Endothelial cell (in vitro differentiated cells): ENCODE data around the gene HGF. TPM values are rescaled to one million over a fixed set of nuclear protein-coding genes. Genes with fewer than 3 reads are reported as not detected.

Experiments used
- DNase-seq: peaks from one replicate; pipeline ENCODE4 v3.0.0; 2021; ENCODE audit warnings: low spot score
- H3K27ac Mint-ChIP-seq: one replicate; pipeline ENCODE4 v1.8.0; 2021; ENCODE audit warnings: mixed read lengths, inconsistent platforms; ENCODE audit not compliant: unreplicated experiment
- H3K27me3 Mint-ChIP-seq: one replicate; pipeline ENCODE4 v1.8.0; 2021; ENCODE audit warnings: mild to moderate bottlenecking, moderate library complexity, mixed read lengths, inconsistent platforms; ENCODE audit not compliant: unreplicated experiment
- H3K36me3 Mint-ChIP-seq: one replicate; pipeline ENCODE4 v1.8.0; 2021; ENCODE audit warnings: mild to moderate bottlenecking, low read depth, mixed read lengths, inconsistent platforms; ENCODE audit not compliant: unreplicated experiment
- H3K4me1 Mint-ChIP-seq: one replicate; pipeline ENCODE4 v1.8.0; 2021; ENCODE audit warnings: mild to moderate bottlenecking, mixed read lengths, inconsistent platforms; ENCODE audit not compliant: unreplicated experiment
- H3K4me3 Mint-ChIP-seq: one replicate; pipeline ENCODE4 v1.8.0; 2021; ENCODE audit warnings: mild to moderate bottlenecking, mixed read lengths, inconsistent platforms; ENCODE audit not compliant: unreplicated experiment
- H3K9me3 Mint-ChIP-seq: one replicate; pipeline ENCODE4 v1.8.0; 2021; ENCODE audit warnings: mixed read lengths, inconsistent platforms; ENCODE audit not compliant: unreplicated experiment
- total RNA-seq: library from RNA; stranded (reverse); fragmentation: NEBNext Ultra II Directional; extraction: Animal tissue kit (Norgen Biotek cat#: 25700); gene quantifications from one replicate; pipeline ENCODE4 v1.2.1, GENCODE V29; 2021; ENCODE audit not compliant: unreplicated experiment
- TF ChIP-seq, protein P1 (sequence below): fragments of 200-600 bp; sonication (generic); IDR thresholded peaks from one replicate; pipeline ENCODE4 v1.5.0; 2021; ENCODE audit warnings: antibody characterized with exemption; ENCODE audit not compliant: unreplicated experiment

Gene HGF
- total RNA-seq, 1 donor from 2014 or later = 0.82 TPM

DNA sequence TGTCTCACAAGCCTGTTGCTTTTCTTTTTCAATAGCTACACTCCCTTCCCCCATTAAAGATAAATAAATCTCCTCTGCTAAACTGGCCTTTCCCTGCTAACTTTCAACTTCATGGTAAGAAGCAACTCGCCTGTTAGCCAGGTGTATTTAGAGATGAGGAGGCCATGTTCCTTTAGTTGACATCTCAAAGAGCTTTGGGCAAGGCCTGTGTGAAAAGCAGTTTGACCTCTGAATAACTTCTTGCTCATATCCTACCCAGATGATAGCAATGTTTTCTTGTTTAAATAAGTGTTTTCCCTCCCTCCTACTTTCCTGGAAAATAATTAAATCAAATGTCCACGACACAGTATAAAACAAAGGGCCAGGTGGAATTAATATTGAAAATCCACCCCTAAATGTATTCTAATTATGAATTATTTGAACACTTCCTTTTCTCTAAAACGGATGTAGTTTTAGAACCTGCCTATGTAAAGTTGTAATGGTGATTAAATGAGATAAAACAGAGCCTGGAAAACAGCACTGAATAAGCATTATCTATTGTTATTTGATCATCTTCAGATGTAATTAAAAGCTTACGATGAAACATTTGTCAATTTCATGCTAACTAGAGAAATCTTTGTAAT lies 78.5 kb downstream of the HGF start:
- Mint-ChIP-seq H3K9me3 (no peaks in the 10 kb centered on the region), H3K27me3 (peaks cover 1% of the 10 kb centered on the region), H3K4me1 (no peaks in the 10 kb centered on the region), H3K36me3 (no peaks in the 10 kb centered on the region), H3K27ac (no peak overlapping the region), H3K4me3 (no peak overlapping the region)
- DNase-seq = no peak
- TF ChIP-seq, protein P1, sequence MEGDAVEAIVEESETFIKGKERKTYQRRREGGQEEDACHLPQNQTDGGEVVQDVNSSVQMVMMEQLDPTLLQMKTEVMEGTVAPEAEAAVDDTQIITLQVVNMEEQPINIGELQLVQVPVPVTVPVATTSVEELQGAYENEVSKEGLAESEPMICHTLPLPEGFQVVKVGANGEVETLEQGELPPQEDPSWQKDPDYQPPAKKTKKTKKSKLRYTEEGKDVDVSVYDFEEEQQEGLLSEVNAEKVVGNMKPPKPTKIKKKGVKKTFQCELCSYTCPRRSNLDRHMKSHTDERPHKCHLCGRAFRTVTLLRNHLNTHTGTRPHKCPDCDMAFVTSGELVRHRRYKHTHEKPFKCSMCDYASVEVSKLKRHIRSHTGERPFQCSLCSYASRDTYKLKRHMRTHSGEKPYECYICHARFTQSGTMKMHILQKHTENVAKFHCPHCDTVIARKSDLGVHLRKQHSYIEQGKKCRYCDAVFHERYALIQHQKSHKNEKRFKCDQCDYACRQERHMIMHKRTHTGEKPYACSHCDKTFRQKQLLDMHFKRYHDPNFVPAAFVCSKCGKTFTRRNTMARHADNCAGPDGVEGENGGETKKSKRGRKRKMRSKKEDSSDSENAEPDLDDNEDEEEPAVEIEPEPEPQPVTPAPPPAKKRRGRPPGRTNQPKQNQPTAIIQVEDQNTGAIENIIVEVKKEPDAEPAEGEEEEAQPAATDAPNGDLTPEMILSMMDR = no peak

DNA sequence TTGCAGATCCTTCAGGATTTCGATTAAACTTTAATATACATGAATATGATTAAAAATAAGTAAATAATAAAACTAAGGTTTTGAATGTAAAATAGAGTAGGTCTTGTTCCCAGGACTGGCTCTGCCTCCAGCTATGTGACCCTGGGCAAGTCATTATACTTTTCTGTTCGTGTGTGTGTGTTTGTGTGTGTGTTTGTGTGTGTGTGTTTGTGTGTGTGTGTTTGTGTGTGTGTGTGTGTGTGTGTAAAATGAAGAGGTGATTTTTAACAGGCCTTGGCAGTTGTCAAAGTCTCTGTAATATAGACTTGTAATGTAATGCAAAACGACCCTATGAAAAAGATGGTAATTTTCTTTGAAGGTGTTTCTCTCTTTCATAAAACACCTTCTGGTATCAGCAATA lies 79.2 kb downstream of the HGF start:
- H3K27me3 Mint-ChIP-seq = peaks cover 1% of the 10 kb centered on the region
- no peak overlapping the region for H3K27ac Mint-ChIP-seq
- no peaks in the 10 kb centered on the region for H3K4me1 Mint-ChIP-seq
- no peak for DNase-seq
- TF ChIP-seq, protein P1 = no peak
- H3K36me3 Mint-ChIP-seq = no peaks in the 10 kb centered on the region
- no peaks in the 10 kb centered on the region for H3K9me3 Mint-ChIP-seq
- no peak overlapping the region for H3K4me3 Mint-ChIP-seq

DNA sequence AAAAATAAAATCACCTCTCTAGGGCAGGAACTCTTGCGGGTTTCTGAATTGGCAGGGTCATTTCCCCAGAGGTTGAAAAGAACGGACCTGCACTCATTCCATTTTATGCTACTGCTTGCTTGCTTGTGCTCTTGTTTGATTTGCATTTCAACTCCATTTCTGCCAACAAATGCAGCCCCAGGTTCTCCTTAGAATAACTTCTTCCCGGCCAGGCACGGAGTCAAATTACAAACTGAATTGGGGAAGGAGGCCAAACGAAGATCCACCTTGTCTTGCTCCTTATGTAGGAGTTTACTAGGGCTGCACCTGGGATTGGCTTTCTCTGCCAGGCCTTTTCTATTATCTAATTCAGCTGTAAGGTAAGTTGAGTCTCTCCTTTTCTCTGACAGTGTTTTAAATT lies 79.6 kb downstream of the HGF start:
- H3K36me3 Mint-ChIP-seq = no peaks in the 10 kb centered on the region
- peaks cover 1% of the 10 kb centered on the region for H3K27me3 Mint-ChIP-seq
- peaks cover under 1% of the 10 kb centered on the region for H3K4me1 Mint-ChIP-seq
- no peak overlapping the region for H3K4me3 Mint-ChIP-seq
- TF ChIP-seq, protein P1 = no peak
- no peak overlapping the region for H3K27ac Mint-ChIP-seq
- DNase-seq = no peak
- no peaks in the 10 kb centered on the region for H3K9me3 Mint-ChIP-seq

DNA sequence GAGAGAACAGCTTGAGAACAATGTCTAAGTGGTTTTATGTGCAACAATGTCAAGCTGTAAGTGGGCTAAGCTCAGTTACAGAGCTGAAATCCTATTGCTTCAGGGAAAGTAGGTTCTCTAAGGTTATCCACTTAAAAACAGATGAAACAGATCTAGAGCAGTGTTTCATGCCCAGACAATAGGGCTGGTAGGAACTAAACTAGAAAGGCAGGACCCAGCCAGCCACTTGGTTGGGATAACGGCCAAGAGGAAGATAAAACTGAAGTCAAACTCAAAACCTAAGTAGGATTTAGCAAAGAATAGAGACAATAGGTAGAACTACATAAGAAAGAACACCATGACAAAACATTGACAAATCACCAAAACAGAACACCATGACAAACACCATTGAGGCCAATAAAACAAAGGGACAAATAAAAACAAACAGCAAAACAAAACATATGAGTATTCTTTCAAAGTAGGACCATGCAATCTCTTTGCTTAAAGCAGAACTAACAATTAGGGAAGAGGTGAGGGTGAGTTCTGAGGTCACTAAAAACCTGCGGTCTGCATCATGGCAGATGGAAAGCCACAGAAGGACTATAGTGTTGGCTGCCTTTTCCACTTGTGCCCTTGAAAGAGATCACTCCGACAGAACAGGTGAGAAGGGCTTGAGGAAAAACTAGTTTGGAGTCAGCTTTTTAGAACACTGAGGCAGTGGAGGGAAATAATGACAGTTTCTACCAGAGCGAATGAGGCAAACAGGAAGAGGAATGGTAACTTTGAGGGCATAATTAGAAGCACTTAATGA lies 81.0 kb downstream of the HGF start:
- Mint-ChIP-seq H3K4me1 (peaks cover 4% of the 10 kb centered on the region), H3K4me3 (no peak overlapping the region), H3K27me3 (peaks cover 1% of the 10 kb centered on the region), H3K36me3 (no peaks in the 10 kb centered on the region), H3K9me3 (no peaks in the 10 kb centered on the region), H3K27ac (no peak overlapping the region)
- TF ChIP-seq, protein P1 = no peak
- DNase-seq = no peak

DNA sequence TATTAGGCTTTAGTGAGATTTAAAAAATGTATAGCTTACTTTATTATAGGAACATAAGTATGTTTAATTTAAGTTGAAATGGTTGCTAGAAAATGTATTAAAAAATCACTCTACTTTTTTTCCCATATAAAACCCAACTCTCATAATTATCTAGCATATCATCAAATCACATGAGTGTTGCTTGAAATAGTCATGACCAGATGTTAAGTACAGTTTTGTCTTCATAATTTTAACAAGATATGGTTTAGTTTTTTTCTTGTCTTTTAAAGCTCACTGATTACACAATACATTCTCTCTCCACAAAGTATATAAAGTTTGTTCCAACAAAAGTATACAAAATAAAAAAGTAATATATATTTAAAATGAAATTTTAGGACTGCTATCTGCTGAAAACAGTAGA lies 82.8 kb downstream of the HGF start:
- Mint-ChIP-seq H3K36me3 (no peaks in the 10 kb centered on the region), H3K4me1 (peaks cover 4% of the 10 kb centered on the region)

More for the DNA sequence above, 82.8 kb downstream of the HGF start:
- Mint-ChIP-seq H3K9me3 (no peaks in the 10 kb centered on the region), H3K27me3 (peaks cover 1% of the 10 kb centered on the region), H3K4me3 (no peak overlapping the region), H3K27ac (no peak overlapping the region)
- TF ChIP-seq, protein P1 = no peak
- DNase-seq = no peak
